T-helper 1 cell (primary cell): ENCODE results near the gene ADGRV1.
"Not testable (repeated sequence)": the region's sequence is repeated elsewhere in the genome, so short reads cannot be mapped to it uniquely, and the experiment has no call there.

ENCODE experiments used
- DNase-seq, 5 donors: peaks; one replicate each; pipeline ENCODE4 v3.0.0-alpha.2; 2012 to 2020

The ADGRV1 gene

GRCh38 chr5:90957906-90958305 is 399.3 kb downstream of the ADGRV1 start:
- DNase-seq: no peak

GRCh38 chr5:90959262-90959661 is 400.7 kb downstream of the ADGRV1 start:
- DNase-seq: no peak

DNA sequence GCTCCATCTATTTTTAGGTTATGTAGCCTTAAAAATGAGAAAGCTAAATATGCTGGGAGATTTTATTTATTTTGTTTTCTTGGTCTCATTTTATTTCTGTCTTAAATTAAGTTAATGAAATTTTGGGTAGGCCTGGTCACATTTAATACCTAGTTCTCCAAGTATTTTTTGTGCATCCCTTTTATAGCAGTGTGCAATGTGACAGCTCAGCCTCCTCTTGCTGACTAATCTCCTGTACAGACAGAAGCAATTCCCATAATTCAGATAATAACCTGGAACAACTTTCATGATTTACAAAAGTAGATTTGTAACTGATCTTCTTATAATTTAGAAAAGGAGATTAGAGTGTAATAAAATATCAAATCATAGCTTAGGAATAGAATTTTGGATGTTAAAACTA is 403.9 kb downstream of the ADGRV1 start:
- no peak for DNase-seq

DNA sequence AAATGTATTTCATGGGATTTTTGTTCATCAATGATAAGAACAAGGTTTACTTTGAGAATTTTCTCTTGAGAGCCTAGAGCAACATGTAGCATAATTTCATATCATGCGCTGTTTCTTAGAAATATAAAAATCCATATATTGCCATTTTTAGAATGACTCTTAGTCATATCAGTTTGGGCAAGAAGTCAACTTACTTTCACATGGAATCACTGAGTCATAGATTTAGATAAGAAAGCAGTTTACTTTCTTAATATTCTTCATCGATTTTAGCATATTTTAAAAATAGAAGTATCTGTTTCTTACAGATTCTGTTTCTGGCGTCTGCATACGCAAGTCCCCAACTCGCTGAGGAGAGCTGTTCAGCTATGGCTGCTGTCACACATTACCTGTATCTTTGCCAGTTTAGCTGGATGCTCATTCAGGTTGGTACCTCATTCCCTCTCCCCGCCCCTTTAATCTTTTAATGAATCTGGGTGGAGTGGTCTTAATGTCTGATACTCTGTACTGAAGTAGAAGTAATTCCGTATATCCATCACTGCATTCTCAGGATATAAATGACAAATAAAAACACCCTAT is 406.6 kb downstream of the ADGRV1 start:
- no peak for DNase-seq

- DNase-seq: no peak
Measured at GRCh38 chr5:90967443-90967842, 408.8 kb downstream of the ADGRV1 start.

- no peak for DNase-seq
Measured at GRCh38 chr5:90967851-90968250, 409.3 kb downstream of the ADGRV1 start.

DNA sequence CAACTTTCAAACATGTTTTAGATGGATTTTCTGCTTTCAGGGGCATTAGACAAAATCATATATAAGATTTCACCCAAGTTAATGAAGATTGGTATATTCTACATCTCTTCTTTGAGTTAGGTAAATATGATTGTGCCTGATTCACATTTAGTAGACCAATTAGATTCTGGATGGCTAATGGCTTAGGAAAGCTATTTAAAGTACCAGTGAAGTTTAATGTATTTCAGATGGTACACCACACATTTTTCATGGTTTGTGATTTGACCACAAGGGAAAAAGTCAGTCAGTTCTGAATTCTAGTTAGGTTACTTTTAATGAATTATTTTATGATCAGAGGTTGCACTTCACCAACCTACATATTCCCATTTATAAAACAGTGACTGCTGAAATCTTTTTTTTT is 409.7 kb downstream of the ADGRV1 start:
- DNase-seq: no peak

DNA sequence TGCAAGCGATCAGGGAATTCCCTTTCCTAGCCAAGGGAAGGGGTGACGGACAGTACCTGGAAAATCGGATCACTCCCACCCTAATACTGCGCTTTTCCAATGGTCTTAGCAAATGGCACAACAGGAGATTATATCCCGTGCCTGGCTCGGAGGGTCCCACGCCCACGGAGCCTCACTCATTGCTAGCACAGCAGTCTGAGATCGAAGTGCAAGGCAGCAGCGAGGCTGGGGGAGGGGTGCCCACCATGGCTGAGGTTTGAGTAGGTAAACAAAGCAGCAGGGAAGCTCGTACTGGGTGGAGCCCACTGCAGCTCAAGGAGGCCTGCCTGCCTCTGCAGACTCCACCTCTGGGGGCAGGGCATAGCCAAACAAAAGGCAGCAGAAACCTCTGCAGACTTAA is 411.3 kb downstream of the ADGRV1 start:
- not testable (repeated sequence) for DNase-seq

DNA sequence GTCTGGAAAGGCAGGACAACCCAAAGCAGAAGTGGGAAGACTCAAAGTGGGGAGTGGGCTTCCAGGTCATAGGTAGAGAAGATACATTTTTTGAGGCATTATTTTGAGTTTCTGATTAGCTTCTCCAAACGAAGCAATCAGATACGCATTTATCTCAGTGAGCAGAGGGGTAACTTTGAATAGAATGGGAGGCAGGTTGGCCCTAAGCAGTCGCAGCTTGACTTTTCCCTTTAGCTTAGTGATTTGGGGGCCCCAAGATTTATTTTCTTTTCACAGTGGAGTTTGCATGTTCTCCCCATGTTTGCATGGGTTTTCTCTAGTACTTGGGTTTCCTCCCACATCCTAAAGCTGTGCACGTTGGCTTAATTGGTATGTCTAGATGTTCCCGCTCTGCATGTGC is 422.6 kb downstream of the ADGRV1 start:
- DNase-seq: no peak

GRCh38 chr5:90981821-90982220 is 423.2 kb downstream of the ADGRV1 start:
- DNase-seq: no peak

- no peak for DNase-seq
Measured at GRCh38 chr5:90982576-90982975, 424.0 kb downstream of the ADGRV1 start.

- DNase-seq: no peak
Measured at GRCh38 chr5:90983148-90983547, 424.6 kb downstream of the ADGRV1 start.

GRCh38 chr5:90983711-90984124 is 425.1 kb downstream of the ADGRV1 start:
- DNase-seq: no peak

GRCh38 chr5:90985341-90985740 is 426.7 kb downstream of the ADGRV1 start:
- no peak for DNase-seq

GRCh38 chr5:90987726-90988125 is 429.1 kb downstream of the ADGRV1 start:
- DNase-seq: no peak

- DNase-seq: no peak
Measured at GRCh38 chr5:90991201-90991600, 432.6 kb downstream of the ADGRV1 start.

GRCh38 chr5:90994796-90995195 is 436.2 kb downstream of the ADGRV1 start:
- DNase-seq: no peak

GRCh38 chr5:90996089-90996488 is 437.5 kb downstream of the ADGRV1 start:
- no peak for DNase-seq

GRCh38 chr5:90997082-90997481 is 438.5 kb downstream of the ADGRV1 start:
- no peak for DNase-seq

DNA sequence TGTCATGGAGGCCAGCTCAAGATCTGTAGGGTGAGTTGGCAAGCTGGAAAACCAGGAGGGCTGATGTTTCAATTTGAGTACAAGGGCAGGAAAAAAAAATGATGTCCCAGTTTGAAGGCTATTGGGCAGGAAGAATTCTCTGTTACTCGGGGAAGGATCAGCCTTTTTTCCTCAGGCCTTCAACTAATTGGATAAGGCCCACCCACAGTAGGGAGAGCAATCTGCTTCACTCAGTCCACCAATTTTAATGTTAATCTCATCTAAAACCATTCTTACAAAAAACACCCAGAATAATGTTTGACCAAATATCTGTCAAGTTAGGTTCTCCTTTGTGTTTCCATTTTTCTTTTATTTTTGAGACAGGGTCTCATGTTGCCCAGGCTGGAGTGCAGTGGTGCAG is 442.1 kb downstream of the ADGRV1 start:
- no peak for DNase-seq

DNA sequence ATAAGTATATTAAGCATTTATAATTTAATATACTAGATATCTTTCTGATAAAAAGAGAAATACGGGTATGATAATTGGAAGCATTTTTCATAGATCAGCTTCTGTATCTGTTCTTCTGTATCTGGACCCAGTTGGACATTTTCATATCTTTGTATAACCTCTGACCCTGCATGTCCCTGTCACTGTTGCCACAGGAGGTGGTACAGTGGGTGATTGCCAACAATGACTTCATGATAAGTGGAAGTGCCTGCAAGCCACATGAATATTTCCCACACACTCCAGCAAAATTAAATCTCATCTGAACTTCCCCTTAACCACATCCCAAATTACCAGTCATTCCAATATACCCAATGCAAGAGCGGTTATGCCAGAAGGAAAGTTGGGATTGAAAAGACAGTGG is 448.1 kb downstream of the ADGRV1 start:
- DNase-seq: no peak

- DNase-seq: no peak
Measured at GRCh38 chr5:91007251-91007650, 448.7 kb downstream of the ADGRV1 start.

DNA sequence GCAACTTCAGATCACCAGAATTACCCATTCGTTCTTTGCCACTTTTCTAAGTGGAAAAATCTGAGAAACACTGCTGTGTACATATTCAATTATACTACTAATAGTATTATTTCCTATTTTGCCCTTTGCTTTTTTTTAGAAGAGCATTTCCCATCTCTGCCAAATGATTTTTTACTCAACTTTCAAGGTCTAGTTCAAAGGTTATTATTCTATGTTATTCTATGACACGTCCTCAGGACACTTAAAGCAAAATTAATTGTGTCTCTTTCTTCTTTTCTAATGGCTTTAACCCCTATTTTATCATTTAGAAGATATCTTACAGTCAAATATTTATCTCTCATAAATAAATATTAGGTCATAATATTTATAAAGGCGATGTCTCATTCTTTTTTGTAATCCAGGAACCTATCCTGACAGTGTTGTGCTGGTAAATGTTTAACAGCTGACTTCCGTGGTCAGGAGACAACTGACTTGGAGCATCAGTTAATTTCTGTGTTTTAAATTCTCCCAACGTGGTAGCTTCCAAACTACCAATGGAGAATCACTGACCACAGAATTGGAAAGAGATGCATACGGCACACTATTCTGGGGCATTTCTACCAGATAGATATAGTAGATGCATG is 449.3 kb downstream of the ADGRV1 start:
- DNase-seq: no peak

DNA sequence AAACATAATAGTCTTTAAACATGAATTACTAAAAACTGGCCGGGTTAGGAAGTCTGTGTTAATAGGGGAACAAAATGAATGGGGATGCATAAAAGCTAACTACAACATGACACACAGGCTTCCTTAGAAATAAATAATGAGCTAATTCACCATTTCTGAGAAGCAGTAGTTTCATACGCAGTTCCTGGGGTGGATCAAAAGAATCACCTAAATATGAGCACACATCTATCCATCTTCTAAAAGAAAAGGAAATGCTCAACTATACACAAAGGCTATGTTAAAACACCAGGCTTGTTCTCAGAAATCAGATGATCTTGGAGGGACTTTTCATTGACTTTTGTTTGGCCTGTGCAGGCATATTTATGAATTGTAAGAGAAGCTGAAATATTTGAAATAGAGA is 451.5 kb downstream of the ADGRV1 start:
- DNase-seq: no peak

DNA sequence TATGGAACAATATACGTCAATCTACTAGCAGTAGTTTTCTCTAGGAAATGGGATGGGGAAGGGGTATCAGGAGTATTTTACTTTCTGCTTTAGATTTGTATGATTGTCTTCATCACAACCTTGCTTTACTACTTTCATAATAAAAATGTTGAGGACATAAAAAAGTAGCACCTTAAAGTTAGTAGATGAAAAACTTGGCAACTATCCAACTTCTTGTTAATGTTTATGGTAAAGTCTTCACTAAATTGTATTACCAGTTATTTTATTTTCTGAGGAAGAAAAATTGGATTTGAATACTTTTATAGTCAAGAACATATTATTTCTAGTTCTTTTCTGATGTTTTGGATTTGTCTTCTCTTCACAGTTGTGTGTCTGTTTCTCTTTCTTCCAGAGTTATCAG is 452.4 kb downstream of the ADGRV1 start:
- no peak for DNase-seq
